Germinal center (tissue), 1 donor: ENCODE results near the gene GPR45.
"Not testable (repeated sequence)": the region's sequence is repeated elsewhere in the genome, so short reads cannot be mapped to it uniquely, and the experiment has no call there.

Source experiments
- DNase-seq: peaks from one replicate; pipeline ENCODE4 v3.0.0; 2012; ENCODE audit warnings: mixed read lengths, low spot score

The GPR45 gene

GRCh38 chr2:105241443-105241842 lies at the start of gene GPR45:
Gene GPR45 (plus strand): TSS chr2:105241743. CDS start chr2:105241859, 116 bp downstream.
- no peak for DNase-seq

GRCh38 chr2:105194022-105194675 lies 47.4 kb upstream of the GPR45 start:
- DNase-seq, result no peak

GRCh38 chr2:105196651-105197050 lies 44.9 kb upstream of the GPR45 start:
- no peak for DNase-seq

GRCh38 chr2:105215586-105216192 lies 25.9 kb upstream of the GPR45 start:
- no peak for DNase-seq

- DNase-seq, result no peak
Measured at GRCh38 chr2:105220604-105221003, 20.9 kb upstream of the GPR45 start.

GRCh38 chr2:105224444-105224843 lies 17.1 kb upstream of the GPR45 start:
- no peak for DNase-seq

GRCh38 chr2:105231232-105231619 lies 10.3 kb upstream of the GPR45 start:
- no peak for DNase-seq

GRCh38 chr2:105235388-105236059 lies 6.0 kb upstream of the GPR45 start:
- peak; percentile 37 for DNase-seq

GRCh38 chr2:105236060-105236424 lies 5.5 kb upstream of the GPR45 start:
- DNase-seq, result no peak

- DNase-seq, result no peak
Measured at GRCh38 chr2:105237045-105237765, 4.3 kb upstream of the GPR45 start.

GRCh38 chr2:105238664-105239240 lies 2.8 kb upstream of the GPR45 start:
- no peak for DNase-seq

- no peak for DNase-seq
Measured at GRCh38 chr2:105239924-105240323, 1.6 kb upstream of the GPR45 start.

- DNase-seq, result no peak
Measured at GRCh38 chr2:105242286-105242993, 897 bp downstream of the GPR45 start.

GRCh38 chr2:105243961-105244360 lies 2.4 kb downstream of the GPR45 start:
- DNase-seq, result no peak

GRCh38 chr2:105244451-105244850 lies 2.9 kb downstream of the GPR45 start:
- no peak for DNase-seq

- no peak for DNase-seq
Measured at GRCh38 chr2:105248316-105249070, 7.0 kb downstream of the GPR45 start.

GRCh38 chr2:105249181-105249580 lies 7.6 kb downstream of the GPR45 start:
- no peak for DNase-seq

GRCh38 chr2:105249891-105250290 lies 8.3 kb downstream of the GPR45 start:
- no peak for DNase-seq

- DNase-seq, result not testable (repeated sequence)
Measured at GRCh38 chr2:105251016-105251648, 9.6 kb downstream of the GPR45 start.

GRCh38 chr2:105252271-105252670 lies 10.7 kb downstream of the GPR45 start:
- DNase-seq, result no peak
